Measurements from ENCODE around the gene TMEM200A.

DNA sequence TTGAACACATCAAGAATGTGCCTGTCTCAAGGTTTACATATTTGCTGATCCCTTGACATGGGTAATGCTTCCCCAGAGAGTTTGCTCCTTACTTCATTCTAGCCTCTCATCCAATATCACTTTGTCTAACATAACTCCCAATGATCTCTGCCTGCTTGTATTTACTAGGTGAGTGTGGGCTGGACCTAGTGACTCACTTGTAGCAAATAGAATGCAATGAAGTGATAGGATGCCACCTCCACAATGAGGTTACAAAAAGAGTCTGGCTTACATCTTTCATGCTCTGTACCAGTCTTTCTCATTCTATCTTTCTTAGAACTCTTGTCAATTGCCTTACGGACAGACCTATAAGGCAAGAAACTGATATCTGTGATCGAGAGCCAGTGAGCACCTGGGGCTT is 44.9 kb upstream of the TMEM200A start:
- TF ChIP-seq, protein P1, sequence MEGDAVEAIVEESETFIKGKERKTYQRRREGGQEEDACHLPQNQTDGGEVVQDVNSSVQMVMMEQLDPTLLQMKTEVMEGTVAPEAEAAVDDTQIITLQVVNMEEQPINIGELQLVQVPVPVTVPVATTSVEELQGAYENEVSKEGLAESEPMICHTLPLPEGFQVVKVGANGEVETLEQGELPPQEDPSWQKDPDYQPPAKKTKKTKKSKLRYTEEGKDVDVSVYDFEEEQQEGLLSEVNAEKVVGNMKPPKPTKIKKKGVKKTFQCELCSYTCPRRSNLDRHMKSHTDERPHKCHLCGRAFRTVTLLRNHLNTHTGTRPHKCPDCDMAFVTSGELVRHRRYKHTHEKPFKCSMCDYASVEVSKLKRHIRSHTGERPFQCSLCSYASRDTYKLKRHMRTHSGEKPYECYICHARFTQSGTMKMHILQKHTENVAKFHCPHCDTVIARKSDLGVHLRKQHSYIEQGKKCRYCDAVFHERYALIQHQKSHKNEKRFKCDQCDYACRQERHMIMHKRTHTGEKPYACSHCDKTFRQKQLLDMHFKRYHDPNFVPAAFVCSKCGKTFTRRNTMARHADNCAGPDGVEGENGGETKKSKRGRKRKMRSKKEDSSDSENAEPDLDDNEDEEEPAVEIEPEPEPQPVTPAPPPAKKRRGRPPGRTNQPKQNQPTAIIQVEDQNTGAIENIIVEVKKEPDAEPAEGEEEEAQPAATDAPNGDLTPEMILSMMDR (IDR thresholded peaks at IDR 0.05 in 8 of 11, conservative IDR thresholded peaks at IDR 0.05 in 3 of 11) = no peak
- no peak for TF ChIP-seq POLR2A (IDR thresholded peaks at IDR 0.05)

Measured in spleen (tissue), 7 donors.